GM10248 (cell line): ENCODE data around the gene GLIPR2.

ENCODE experiments used
- CTCF ChIA-PET: fragments of 300-600 bp; sonication (Branson Sonifier 250); formaldehyde crosslinking; extraction: SDS; loops from one replicate; lab custom pipeline; 2021; ENCODE audit warnings: antibody characterized with exemption; lab: Yijun Ruan, JAX
- POLR2A ChIA-PET: fragments of 350-650 bp; sonication (Branson Sonifier 250); formaldehyde crosslinking; extraction: SDS; loops from one replicate; lab custom pipeline; 2020; ENCODE audit warnings: antibody characterized with exemption; lab: Yijun Ruan, JAX
- DNase-seq: peaks from one replicate; pipeline ENCODE4 v3.0.0; 2012; ENCODE audit errors: extremely low spot score
- CTCF ChIP-seq: IDR thresholded peaks from 2 replicates; pipeline ENCODE4 v1.5.1; 2012; ENCODE audit warnings: mild to moderate bottlenecking, low read depth; ENCODE audit errors: extremely low read depth, missing control alignments, control extremely low read depth

Gene GLIPR2

DNA sequence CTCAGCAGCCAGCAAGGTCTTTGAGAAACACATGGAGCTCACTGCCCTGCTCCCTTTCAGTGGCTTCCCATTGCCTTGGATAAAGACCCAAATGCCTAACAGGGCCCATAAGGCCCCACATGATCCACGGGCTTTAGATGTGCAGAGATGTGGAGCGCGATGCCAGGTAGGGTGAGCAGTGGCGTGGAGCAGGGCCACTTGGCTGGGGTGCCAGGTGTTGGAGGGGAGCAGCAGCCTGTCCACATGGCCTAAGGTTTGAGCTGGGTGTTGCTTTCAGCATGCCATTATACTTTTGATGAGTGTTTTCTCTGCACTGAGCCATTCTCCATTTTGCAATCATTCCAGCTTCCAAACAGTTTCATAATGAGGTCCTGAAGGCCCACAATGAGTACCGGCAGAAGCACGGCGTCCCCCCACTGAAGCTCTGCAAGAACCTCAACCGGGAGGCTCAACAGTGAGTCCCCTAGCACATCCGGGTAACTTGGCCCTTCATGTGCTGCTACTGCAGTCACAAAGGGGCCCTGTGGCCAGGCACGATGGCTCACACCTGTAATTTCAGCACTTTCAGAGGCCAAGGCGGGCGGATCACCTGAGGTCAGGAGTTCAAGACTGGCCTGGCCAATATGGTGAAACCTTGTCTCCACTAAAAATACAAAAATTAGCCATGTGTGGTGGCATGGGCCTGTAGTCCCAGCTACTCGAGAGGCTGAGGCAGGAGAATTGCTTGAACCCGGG is 11.1 kb downstream of the GLIPR2 start:
- no peak for DNase-seq
- no peak for TF ChIP-seq CTCF
- POLR2A ChIA-PET = no interaction called here
- CTCF ChIA-PET = interaction anchor here (0.8 to 5.8 kb wide), 6 partner anchors 11 to 167 kb away, joined by 3 to 39 read pairs (median 5); partner anchors contain the start of genes CLTA and GLIPR2

DNA sequence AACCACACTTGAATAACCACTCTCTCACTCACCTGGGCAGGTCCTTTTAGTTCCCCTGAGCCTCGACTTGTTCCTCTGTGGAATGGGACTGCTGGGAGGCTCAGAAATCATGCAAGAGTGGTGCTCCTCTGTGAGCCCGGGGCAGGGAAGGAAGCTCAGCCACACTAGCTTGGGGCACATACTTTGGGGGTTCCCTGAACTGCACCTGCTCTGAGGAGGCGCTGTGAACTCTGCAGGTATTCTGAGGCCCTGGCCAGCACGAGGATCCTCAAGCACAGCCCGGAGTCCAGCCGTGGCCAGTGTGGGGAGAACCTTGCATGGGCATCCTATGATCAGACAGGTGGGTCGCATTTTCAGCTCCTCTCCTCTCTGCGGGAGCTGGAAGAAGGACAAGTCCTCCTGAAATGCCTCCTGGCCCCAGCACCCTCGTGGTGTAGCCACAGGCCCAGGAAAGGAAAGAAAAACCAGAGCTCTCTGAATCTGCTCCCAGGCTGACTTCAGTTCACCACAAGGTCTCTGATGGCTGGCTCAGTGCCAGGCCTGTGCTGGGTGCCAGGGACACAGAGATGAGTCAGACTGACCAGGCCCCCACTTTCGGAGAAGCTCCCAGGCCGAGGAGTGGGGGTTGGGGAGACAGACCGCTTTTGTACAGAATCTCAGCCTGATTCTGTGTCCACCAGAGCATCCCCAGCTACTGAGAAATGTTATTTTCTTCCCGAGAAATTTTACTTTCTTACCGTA is 11.9 kb downstream of the GLIPR2 start:
- no peak for TF ChIP-seq CTCF
- ChIA-PET POLR2A (interaction anchor here (0.6 kb wide), 1 partner anchor 94 kb away, joined by 9 read pairs; no protein-coding TSS in a partner anchor), CTCF (interaction anchor here (0.9 to 5.8 kb wide), 8 partner anchors 9 to 166 kb away, joined by 3 to 39 read pairs (median 5); partner anchors contain the start of gene GLIPR2)
- peak; percentile 58 for DNase-seq

DNA sequence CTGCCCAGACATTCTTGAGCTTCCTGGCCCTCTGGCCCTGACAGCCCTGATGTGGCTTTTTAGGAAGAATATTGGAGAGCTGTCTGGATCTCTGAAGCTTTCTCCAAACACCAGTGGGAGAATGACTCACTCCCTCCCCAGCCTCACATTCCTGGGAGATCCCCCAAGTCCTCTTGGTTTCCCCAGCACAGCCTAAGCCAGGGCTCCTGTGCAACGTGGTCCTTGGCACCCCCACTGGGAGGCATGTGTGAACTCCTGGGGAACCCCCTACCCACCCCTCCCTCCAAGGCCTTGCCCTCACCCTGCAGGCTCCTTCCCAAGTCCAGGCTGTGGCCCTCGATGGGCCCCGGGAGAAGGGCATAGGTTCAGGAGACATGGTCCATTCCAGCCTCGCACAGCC is 12.7 kb downstream of the GLIPR2 start:
- POLR2A ChIA-PET = no interaction called here
- DNase-seq = no peak
- TF ChIP-seq CTCF = no peak
- CTCF ChIA-PET = interaction anchor here (0.9 to 5.8 kb wide), 5 partner anchors 8 to 46 kb away, joined by 3 to 39 read pairs (median 7); no protein-coding TSS in a partner anchor

- CTCF ChIA-PET = interaction anchor here (0.9 to 5.8 kb wide), 5 partner anchors 9 to 47 kb away, joined by 3 to 39 read pairs (median 13); partner anchors contain the start of gene GLIPR2
- POLR2A ChIA-PET = no interaction called here
- TF ChIP-seq CTCF = no peak
- no peak for DNase-seq
These were observed 14.2 kb downstream of the GLIPR2 start for GRCh38 chr9:36150574-36151315.

- ChIA-PET POLR2A (no interaction called here), CTCF (interaction anchor here (0.9 to 5.8 kb wide), 6 partner anchors 9 to 177 kb away, joined by 3 to 39 read pairs (median 8); partner anchors contain the start of gene GLIPR2)
- peak; percentile 76 for DNase-seq
- no peak for TF ChIP-seq CTCF
These were observed 15.0 kb downstream of the GLIPR2 start for GRCh38 chr9:36151316-36152210.
